ENCODE results near the gene C5orf24.
A peak's percentile ranks its signal among the peaks of the same experiment; 100 is the strongest.
"Not testable (repeated sequence)": the region's sequence is repeated elsewhere in the genome, so short reads cannot be mapped to it uniquely, and the experiment has no call there.

C5orf24 gene

DNA sequence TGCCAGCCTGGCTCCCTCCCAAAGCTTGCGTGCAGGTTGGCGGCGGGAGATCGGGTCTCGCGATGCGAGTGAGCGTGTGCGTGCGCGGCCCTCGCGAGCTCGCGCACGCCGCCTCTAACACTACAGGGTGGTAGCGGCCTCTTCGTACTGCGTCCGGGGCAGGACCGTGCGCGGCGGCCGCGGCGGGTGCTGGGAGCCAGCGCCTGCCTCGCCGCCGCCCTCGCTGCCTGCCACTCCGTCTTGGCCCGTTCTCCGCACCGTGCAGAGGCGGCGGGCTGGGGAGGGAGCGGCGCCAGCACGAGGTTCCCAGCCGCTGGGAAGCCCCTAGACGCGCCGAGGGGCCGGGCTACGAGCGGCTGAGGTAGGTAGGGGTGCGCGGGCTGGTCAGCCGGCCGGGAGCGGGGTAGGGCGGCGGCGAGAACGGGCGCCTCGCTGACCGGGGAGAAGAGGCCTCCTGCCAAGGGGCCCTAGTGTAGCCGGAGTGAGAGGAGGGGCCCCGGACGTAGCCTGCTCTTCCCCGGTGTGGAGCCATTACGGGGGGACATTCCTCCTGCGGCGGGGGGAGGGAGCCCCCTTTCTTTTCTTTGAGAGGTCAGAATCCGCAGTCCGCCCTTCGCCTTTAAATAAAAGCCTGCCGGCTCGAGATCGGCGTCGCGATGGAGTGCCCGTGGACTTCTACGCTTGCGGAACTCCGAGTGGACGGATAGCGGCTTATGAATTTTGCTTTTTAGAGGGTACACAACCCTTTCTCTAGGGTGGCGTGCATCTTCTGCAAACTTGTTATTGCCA lies at the start of gene C5orf24:
TSS of gene C5orf24 (plus strand) at position 117 of the 789 bp plus-strand sequence. CDS start 8,933 bp downstream, outside the sequence.
- peak; percentile 96 for DNase-seq

- DNase-seq, result no peak
Measured at GRCh38 chr5:134798468-134798867, 47.3 kb upstream of the C5orf24 start.

GRCh38 chr5:134803821-134804220 lies 41.9 kb upstream of the C5orf24 start:
- DNase-seq, result no peak

GRCh38 chr5:134813407-134813806 lies 32.4 kb upstream of the C5orf24 start:
- peak; percentile 20 for DNase-seq

DNA sequence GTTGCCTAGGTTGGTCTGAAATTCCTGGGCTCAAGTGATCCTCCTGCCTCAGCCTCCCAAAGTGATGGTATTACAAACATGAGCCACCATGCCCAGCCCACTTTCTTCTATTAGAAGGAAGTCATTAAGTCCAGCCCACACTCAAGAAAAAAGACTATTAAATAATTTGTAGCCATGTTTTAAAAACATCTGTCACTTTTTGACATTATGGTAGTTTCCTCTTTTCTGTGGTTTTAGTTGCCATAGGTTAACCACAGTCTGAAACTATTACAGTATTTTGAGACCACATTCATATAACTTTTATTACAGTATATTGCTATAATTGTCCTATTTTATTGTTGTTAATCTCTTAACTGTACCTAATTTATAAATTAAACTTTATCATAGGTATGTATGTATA lies 31.9 kb upstream of the C5orf24 start:
- DNase-seq, result no peak

DNA sequence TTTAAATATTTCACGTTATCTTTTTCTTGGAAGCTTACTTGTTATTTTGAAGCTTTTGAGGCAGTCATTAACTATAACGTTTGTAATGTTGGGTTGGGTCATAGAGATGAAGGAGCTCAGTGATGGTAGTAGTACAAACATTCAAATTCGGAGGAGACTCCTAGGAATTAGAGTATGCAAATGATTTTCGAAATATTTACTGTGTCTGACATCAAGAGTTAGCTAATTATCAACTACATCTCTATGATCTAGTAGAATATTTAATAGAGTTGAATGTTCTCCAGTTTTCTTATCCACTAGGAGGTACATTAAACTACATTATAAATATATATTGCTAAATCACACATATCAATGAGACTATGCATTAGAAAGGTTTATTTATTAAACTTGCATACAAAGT lies 28.8 kb upstream of the C5orf24 start:
- no peak for DNase-seq

GRCh38 chr5:134818776-134819175 lies 27.0 kb upstream of the C5orf24 start:
- DNase-seq, result no peak

DNA sequence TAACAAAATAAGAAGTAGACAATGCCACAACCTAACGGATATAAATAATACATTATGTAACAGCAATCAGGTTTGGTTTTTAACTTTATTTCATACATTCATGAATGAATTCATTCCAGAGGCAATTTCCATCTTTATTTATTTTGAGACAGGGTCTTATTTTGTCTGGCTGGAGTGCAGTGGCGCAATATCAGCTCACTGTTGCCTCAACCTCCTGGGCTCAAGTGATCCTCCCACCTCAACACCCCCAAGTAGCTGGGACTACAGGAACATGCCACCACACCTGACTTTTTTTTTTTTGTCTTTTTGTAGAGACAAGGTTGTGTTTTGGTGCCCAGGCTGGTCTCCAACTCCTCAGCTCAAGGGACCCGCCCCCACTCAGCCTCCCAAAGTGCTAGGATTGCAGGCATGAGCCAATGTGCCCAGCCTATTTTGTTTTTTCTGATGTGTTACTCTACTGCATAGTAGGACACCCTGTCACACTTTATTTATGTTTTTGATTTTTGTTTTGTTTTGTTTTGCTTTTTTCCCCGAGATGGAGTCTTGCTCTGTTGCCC lies 26.3 kb upstream of the C5orf24 start:
- no peak for DNase-seq

GRCh38 chr5:134821841-134822240 lies 23.9 kb upstream of the C5orf24 start:
- no peak for DNase-seq

DNA sequence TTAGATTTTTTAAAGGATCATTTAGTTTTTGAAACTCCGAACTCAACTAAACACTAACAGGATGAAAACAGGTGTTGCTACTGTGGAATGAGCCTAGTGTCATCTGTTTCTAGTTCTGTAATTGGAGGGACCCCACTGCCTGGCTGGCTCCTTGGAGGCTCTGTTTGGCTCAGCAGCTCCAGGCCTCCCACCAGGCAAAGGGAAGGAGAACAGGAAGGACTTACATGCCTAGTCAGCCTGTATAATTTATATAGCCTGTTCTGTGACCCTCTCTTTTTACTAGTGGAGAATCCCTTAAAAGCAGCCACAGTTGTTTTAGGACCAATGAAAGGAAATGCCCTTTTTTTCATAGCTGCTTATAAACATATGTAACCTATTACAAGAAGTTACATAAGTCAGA lies 21.1 kb upstream of the C5orf24 start:
- DNase-seq, result no peak

- DNase-seq, result no peak
Measured at GRCh38 chr5:134825212-134825611, 20.6 kb upstream of the C5orf24 start.

GRCh38 chr5:134833340-134834032 lies 12.3 kb upstream of the C5orf24 start:
- no peak for DNase-seq

DNA sequence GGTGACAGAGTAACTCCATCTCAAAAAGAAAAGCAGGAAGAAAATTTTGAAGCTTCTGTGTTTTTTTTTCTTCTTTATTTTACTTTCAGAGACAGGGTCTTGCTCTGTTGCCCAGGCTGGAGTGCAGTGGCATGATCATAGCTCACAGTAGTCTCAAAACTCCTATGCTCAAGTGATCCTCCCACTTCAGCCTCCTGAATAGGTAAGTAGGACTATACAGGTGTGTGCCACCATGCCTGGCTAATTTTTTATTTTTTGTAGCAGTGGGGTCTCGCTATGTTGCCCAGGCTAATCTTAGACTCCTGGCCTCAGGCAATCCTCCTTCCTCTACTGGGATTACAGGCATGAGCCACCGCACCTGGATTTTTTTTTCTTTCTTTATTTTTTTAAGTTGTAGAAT lies 10.1 kb upstream of the C5orf24 start:
- DNase-seq, result no peak

DNA sequence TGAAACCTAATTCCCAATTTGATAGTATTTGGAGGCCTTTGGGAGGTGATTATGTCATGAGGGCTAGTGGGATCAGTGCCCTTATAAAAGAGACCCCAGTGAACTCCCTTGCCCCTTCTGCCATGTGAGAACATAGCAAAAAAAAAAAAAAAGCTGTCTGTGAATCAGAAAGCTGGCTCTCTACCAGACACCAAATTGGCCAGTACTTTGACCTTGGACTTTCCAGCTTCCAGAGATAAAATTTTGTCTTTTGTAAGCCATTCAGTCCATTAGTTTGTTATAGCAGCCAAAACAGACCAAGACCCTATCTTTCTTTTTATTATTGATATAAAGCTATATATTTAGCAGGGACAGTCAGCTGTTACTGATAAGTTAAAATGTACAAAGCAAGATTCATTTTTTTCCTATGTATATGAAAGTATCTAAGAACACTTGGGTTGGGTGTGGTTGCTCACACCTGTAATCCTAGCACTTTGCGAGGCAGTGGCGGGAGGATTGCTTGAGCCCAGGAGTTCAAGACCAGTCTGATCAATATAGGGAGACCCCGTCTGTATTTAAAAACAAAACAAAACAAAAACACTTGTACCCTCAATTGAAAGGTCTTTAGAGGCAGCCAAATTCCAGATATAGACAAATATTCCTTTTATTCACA lies 8.1 kb upstream of the C5orf24 start:
- no peak for DNase-seq

DNA sequence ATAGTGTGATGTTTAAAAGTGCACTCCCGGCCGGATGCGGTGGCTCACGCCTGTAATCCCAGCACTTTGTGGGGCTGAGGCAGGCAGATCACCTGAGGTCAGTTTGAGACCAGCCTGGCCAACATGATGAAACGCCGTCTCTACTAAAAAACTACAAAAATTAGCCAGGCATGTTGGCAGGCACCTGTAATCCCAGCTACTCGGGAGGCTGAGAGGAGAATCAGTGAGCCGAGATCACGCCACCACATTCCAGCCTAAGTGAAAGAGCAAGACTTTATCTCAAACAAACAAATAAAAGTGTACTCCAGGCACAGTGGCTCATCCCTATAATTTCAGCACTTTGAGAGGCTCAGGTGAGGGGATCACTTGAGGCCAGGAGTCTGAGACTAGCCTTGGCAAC lies 7.4 kb upstream of the C5orf24 start:
- DNase-seq, result not testable (repeated sequence)

GRCh38 chr5:134840811-134841210 lies 5.0 kb upstream of the C5orf24 start:
- no peak for DNase-seq

GRCh38 chr5:134844252-134844651 lies 1.5 kb upstream of the C5orf24 start:
- DNase-seq, result no peak

DNA sequence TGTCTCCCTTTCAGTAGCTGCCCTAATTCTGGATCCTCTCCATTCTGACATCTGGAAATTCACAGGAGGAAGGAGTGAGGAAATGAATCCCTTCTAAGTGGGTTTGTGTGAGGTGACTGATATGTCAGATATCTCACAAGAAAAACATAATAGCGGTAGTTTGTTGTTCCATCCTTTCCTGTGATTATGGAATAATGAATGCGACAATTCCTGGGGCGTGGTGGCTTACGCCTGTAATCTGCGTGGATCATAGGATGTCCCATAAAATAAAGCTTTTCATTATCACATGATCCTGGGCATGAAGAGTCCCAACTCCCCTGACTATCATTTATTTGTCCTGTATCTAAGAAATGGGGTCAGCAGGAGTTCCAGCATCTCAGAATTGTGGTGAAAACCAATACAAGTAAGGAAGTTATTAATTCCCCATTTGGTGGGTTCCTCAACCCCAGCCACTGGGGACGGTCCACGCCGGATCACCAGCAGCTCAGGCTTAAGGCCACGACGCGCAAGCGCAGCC lies 375 bp upstream of the C5orf24 start:
- DNase-seq, result no peak

- DNase-seq, result peak; percentile 49
Measured at GRCh38 chr5:134846641-134846960, 833 bp downstream of the C5orf24 start.

GRCh38 chr5:134849434-134849933 lies 3.7 kb downstream of the C5orf24 start:
- not testable (repeated sequence) for DNase-seq

- peak; percentile 33 for DNase-seq
Measured at GRCh38 chr5:134851307-134851923, 5.6 kb downstream of the C5orf24 start.

- not testable (repeated sequence) for DNase-seq
Measured at GRCh38 chr5:134856465-134856864, 10.7 kb downstream of the C5orf24 start.

- no peak for DNase-seq
Measured at GRCh38 chr5:134857401-134857800, 11.6 kb downstream of the C5orf24 start.
